ENCODE measurements around the gene ADARB2.

- TF ChIP-seq CTCF (conservative IDR thresholded peaks at IDR 0.05 in 1 of 2, IDR thresholded peaks at IDR 0.05 in 1 of 2; ENCODE audit: low read depth in 1 of 2, low read length in 2 of 2) (no peak), EZH2 (IDR thresholded peaks at IDR 0.05; ENCODE audit: low read length, missing control alignments) (no peak)
Measured at GRCh38 chr10:1532636-1533035, 204.7 kb downstream of the ADARB2 start.
